ENCODE measurements around the gene LRIT1.

The LRIT1 gene

GRCh38 chr10:84212014-84212413 is 29.3 kb downstream of the LRIT1 start:
- DNase-seq = no peak

GRCh38 chr10:84211566-84211965 is 29.8 kb downstream of the LRIT1 start:
- DNase-seq = no peak

GRCh38 chr10:84208023-84208422 is 33.3 kb downstream of the LRIT1 start:
- DNase-seq = no peak

- no peak for DNase-seq
These were observed 35.4 kb downstream of the LRIT1 start for GRCh38 chr10:84205853-84206525.

GRCh38 chr10:84205049-84205852 is 36.1 kb downstream of the LRIT1 start:
- peak; percentile 11 to 39 for DNase-seq

GRCh38 chr10:84204610-84205009 is 36.7 kb downstream of the LRIT1 start:
- no peak for DNase-seq

- no peak for DNase-seq
These were observed 37.2 kb downstream of the LRIT1 start for GRCh38 chr10:84204122-84204521.

GRCh38 chr10:84202349-84202748 is 39.0 kb downstream of the LRIT1 start:
- no peak for DNase-seq

- DNase-seq = no peak
These were observed 39.7 kb downstream of the LRIT1 start for GRCh38 chr10:84201682-84202081.

- DNase-seq = no peak
These were observed 40.1 kb downstream of the LRIT1 start for GRCh38 chr10:84201244-84201606.

- DNase-seq = no peak
These were observed 40.7 kb downstream of the LRIT1 start for GRCh38 chr10:84200537-84201243.

- DNase-seq = no peak
These were observed 43.0 kb downstream of the LRIT1 start for GRCh38 chr10:84198206-84198915.

GRCh38 chr10:84197643-84198042 is 43.7 kb downstream of the LRIT1 start:
- DNase-seq = no peak

- DNase-seq = no peak
These were observed 44.4 kb downstream of the LRIT1 start for GRCh38 chr10:84196941-84197340.

GRCh38 chr10:84196083-84196482 is 45.3 kb downstream of the LRIT1 start:
- no peak for DNase-seq

GRCh38 chr10:84195044-84195830 is 46.1 kb downstream of the LRIT1 start:
- DNase-seq = no peak

- no peak for DNase-seq
These were observed 46.8 kb downstream of the LRIT1 start, which contains the start of gene CDHR1 for GRCh38 chr10:84194424-84195043. Gene CDHR1, plus strand, starts transcription at chr10:84194537. Its CDS starts 224 bp downstream, at chr10:84194761.

- DNase-seq = no peak
These were observed 47.4 kb downstream of the LRIT1 start for GRCh38 chr10:84193846-84194423.

GRCh38 chr10:84193327-84193726 is 48.0 kb downstream of the LRIT1 start:
- no peak for DNase-seq

- DNase-seq = no peak
These were observed 50.2 kb downstream of the LRIT1 start for GRCh38 chr10:84191106-84191505.

GRCh38 chr10:84190621-84191020 is 50.7 kb downstream of the LRIT1 start:
- DNase-seq = no peak
